Smooth muscle cell (in vitro differentiated cells): Measurements from ENCODE around the gene CAV2. TPM values are rescaled to one million over a fixed set of nuclear protein-coding genes. Genes with fewer than 3 reads are reported as not detected.

ENCODE experiments used
- DNase-seq: peaks from one replicate; lab custom pipeline; 2025; ENCODE audit not compliant: unreplicated experiment; lab: John Stamatoyannopoulos, UW
- H2AFZ ChIP-seq: fragments of 200-600 bp; sonication (generic); 2 replicates; pipeline ENCODE4 v1.6.0; 2016; ENCODE audit warnings: antibody characterized with exemption, low read depth, mild to moderate bottlenecking
- H3F3A ChIP-seq: fragments of 200-600 bp; sonication (generic); 2 replicates; pipeline ENCODE4 v1.6.0; 2017; ENCODE audit warnings: antibody characterized with exemption, low read depth
- H3K27ac ChIP-seq: fragments of 200-600 bp; sonication (generic); 2 replicates; pipeline ENCODE4 v1.5.1; 2016; ENCODE audit warnings: low read depth, mild to moderate bottlenecking
- H3K27me3 ChIP-seq: fragments of 200-600 bp; sonication (generic); 2 replicates; pipeline ENCODE4 v1.6.1; 2016; ENCODE audit warnings: low read depth, mild to moderate bottlenecking
- H3K36me3 ChIP-seq: fragments of 200-600 bp; sonication (generic); 2 replicates; pipeline ENCODE4 v1.5.1; 2016; ENCODE audit warnings: low read depth
- H3K4me1 ChIP-seq: fragments of 200-600 bp; sonication (generic); 2 replicates; pipeline ENCODE4 v1.5.1; 2016; ENCODE audit warnings: low read depth
- H3K4me2 ChIP-seq: fragments of 200-600 bp; sonication (generic); 2 replicates; pipeline ENCODE4 v1.6.0; 2016; ENCODE audit warnings: mild to moderate bottlenecking
- H3K4me3 ChIP-seq: fragments of 200-600 bp; sonication (generic); 2 replicates; pipeline ENCODE4 v1.5.1; 2016; ENCODE audit warnings: mild to moderate bottlenecking
- H3K79me2 ChIP-seq: fragments of 200-600 bp; sonication (generic); 2 replicates; pipeline ENCODE4 v1.6.0; 2016; ENCODE audit warnings: low read depth, mild to moderate bottlenecking
- H3K9ac ChIP-seq: fragments of 200-600 bp; sonication (generic); 2 replicates; pipeline ENCODE4 v1.6.0; 2016; ENCODE audit warnings: low read depth
- H3K9me3 ChIP-seq: fragments of 200-600 bp; sonication (generic); replicated peaks from 2 replicates; pipeline ENCODE4 v1.5.1; 2016; ENCODE audit warnings: low read depth
- H4K20me1 ChIP-seq: fragments of 200-600 bp; sonication (generic); 2 replicates; pipeline ENCODE4 v1.6.0; 2016; ENCODE audit warnings: low read depth
- CTCF ChIP-seq: fragments of 200-600 bp; sonication (generic); IDR thresholded peaks from 2 replicates; pipeline ENCODE4 v1.5.1; 2017; ENCODE audit warnings: borderline replicate concordance, mild to moderate bottlenecking, antibody characterized with exemption; ENCODE audit not compliant: insufficient read depth, poor library complexity, severe bottlenecking
- WGBS: methylation state at CpG from one replicate; pipeline ENCODE4 v1.1.7; 2016; ENCODE audit warnings: low lambda C conversion rate; 5-methylcytosine and 5-hydroxymethylcytosine counted together
- polyA plus RNA-seq: library from polyadenylated mRNA; unstranded; fragments of >200 nt; fragmentation: Nextera tagmentation; extraction: Ambion mirVana; gene quantifications from 2 replicates; pipeline ENCODE4 v1.2.1, GENCODE V29; 2016
- total RNA-seq: library from RNA; depleted of rRNA; stranded (reverse); fragments of >200 nt; gene quantifications from 2 replicates; pipeline ENCODE4 v1.2.3, GENCODE V29; 2014

The CAV2 gene
- total and polyA plus RNA-seq, 2 experiments from 2014 or later = 38.8 to 68.0 TPM

- Histone ChIP-seq H3K9me3 (no peaks in the 10 kb centered on the region), H2AFZ (no peak overlapping the region), H3K4me2 (no peak overlapping the region), H3K27ac (no peak overlapping the region), H3K9ac (no peak overlapping the region), H3F3A (no peaks in the 10 kb centered on the region), H3K27me3 (no peaks in the 10 kb centered on the region), H3K36me3 (no peaks in the 10 kb centered on the region), H3K4me3 (no peak overlapping the region), H3K79me2 (no peaks in the 10 kb centered on the region), H4K20me1 (no peaks in the 10 kb centered on the region), H3K4me1 (no peaks in the 10 kb centered on the region)
- 98% methylated on average over 3 of the region's 3 CpGs for WGBS
- no peak for TF ChIP-seq CTCF
- no peak for DNase-seq
Observed at GRCh38 chr7:116492654-116493109, 6.9 kb upstream of the CAV2 start.

GRCh38 chr7:116493449-116493848 lies 6.1 kb upstream of the CAV2 start:
- H3K4me1 ChIP-seq = no peaks in the 10 kb centered on the region
- no peak overlapping the region for H3K4me2 ChIP-seq
- no peaks in the 10 kb centered on the region for H3F3A ChIP-seq
- H3K4me3 ChIP-seq = no peak overlapping the region
- H3K36me3 ChIP-seq = no peaks in the 10 kb centered on the region
- no peaks in the 10 kb centered on the region for H3K79me2 ChIP-seq
- no peak overlapping the region for H3K27ac ChIP-seq
- no peak overlapping the region for H2AFZ ChIP-seq
- no peaks in the 10 kb centered on the region for H3K27me3 ChIP-seq
- no peak for DNase-seq
- no peak overlapping the region for H3K9ac ChIP-seq
- H3K9me3 ChIP-seq = no peaks in the 10 kb centered on the region
- TF ChIP-seq CTCF = no peak
- 86% methylated on average over 1 of the region's 1 CpG for WGBS
- no peaks in the 10 kb centered on the region for H4K20me1 ChIP-seq

GRCh38 chr7:116494472-116494871 lies 5.1 kb upstream of the CAV2 start:
- H3K9me3 ChIP-seq = no peaks in the 10 kb centered on the region
- no peak overlapping the region for H3K4me3 ChIP-seq
- no peak overlapping the region for H2AFZ ChIP-seq
- H4K20me1 ChIP-seq = no peaks in the 10 kb centered on the region
- DNase-seq = no peak
- H3K27me3 ChIP-seq = no peaks in the 10 kb centered on the region
- no peak overlapping the region for H3K9ac ChIP-seq
- WGBS = 90% methylated on average over 2 of the region's 2 CpGs
- no peak overlapping the region for H3K4me2 ChIP-seq
- TF ChIP-seq CTCF = no peak
- H3F3A ChIP-seq = no peaks in the 10 kb centered on the region
- H3K36me3 ChIP-seq = no peaks in the 10 kb centered on the region
- H3K27ac ChIP-seq = no peak overlapping the region
- H3K4me1 ChIP-seq = no peaks in the 10 kb centered on the region
- H3K79me2 ChIP-seq = no peaks in the 10 kb centered on the region

GRCh38 chr7:116495736-116496135 lies 3.8 kb upstream of the CAV2 start:
- Histone ChIP-seq H3K27me3 (no peaks in the 10 kb centered on the region), H3K4me1 (no peaks in the 10 kb centered on the region), H3K9me3 (no peaks in the 10 kb centered on the region), H3F3A (no peaks in the 10 kb centered on the region), H3K9ac (no peak overlapping the region), H3K79me2 (no peaks in the 10 kb centered on the region), H2AFZ (no peak overlapping the region), H4K20me1 (no peaks in the 10 kb centered on the region), H3K4me2 (no peak overlapping the region), H3K4me3 (no peak overlapping the region), H3K36me3 (no peaks in the 10 kb centered on the region), H3K27ac (no peak overlapping the region)
- TF ChIP-seq CTCF = no peak
- 100% methylated on average over 1 of the region's 1 CpG for WGBS
- no peak for DNase-seq
